Stimulated activated CD4-positive, alpha-beta T cell treated with anti-CD3 and anti-CD28 coated beads, Interleukin-15, amount 100 ng/mL, for 24 hours (primary cell): ENCODE data around the gene TRAPPC14.
A peak's percentile ranks its signal among the peaks of the same experiment; 100 is the strongest.
"Not testable (repeated sequence)": the region's sequence is repeated elsewhere in the genome, so short reads cannot be mapped to it uniquely, and the experiment has no call there.

Experiments
- DNase-seq: peaks from one replicate; pipeline ENCODE4 v3.0.0-alpha.2; 2020

Gene TRAPPC14

GRCh38 chr7:100153708-100154535 lies 4.6 kb downstream of the TRAPPC14 start:
- DNase-seq: no peak

GRCh38 chr7:100152937-100153666 lies 5.4 kb downstream of the TRAPPC14 start:
- no peak for DNase-seq

DNA sequence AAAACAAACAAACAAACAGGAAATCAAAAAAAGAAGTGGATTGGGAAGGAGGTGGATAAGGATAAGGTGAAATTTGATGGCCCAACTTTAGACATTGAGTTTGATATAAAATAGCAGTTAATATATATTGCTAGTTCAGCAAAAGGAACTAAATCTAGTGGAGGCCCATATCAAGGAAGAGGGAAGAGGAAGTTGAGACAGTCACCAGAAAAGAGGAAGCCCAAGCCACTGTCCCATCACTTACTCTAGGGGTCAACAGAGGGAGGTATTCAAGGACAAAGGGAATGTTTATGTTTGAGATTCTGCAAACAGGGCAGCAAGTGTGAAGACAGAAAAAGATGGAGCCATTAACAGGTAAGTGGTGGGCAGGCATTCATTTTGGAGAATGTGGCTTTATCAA lies 6.1 kb downstream of the TRAPPC14 start:
- DNase-seq: no peak

- peak; percentile 99 for DNase-seq
Observed at GRCh38 chr7:100148559-100149328, 9.8 kb downstream of the TRAPPC14 start, which contains the start of gene LAMTOR4. Gene LAMTOR4, plus strand, starts transcription at chr7:100148918. Its CDS starts 55 bp downstream, at chr7:100148973.

- DNase-seq: no peak
Observed at GRCh38 chr7:100148225-100148558, 10.3 kb downstream of the TRAPPC14 start.

DNA sequence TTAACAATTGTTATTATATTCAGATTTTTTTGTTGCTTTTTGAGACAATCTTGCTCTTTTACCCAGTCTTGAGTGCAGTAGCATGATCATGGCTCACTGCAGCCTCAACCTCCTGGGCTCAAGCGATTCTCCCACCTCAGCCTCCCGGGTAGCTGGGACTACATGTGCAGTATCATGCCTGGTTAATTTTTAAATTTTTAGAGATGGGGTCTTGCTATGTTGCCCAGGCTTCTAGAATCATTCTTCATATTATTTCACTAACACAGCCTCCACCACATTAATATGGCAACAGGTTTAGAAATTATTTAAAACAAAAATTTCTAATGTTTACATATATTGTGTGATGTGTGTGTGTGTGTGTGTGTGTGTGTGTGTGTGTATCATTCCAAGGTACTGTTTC lies 11.2 kb downstream of the TRAPPC14 start:
- no peak for DNase-seq

GRCh38 chr7:100146350-100146749 lies 12.2 kb downstream of the TRAPPC14 start:
- not testable (repeated sequence) for DNase-seq

DNA sequence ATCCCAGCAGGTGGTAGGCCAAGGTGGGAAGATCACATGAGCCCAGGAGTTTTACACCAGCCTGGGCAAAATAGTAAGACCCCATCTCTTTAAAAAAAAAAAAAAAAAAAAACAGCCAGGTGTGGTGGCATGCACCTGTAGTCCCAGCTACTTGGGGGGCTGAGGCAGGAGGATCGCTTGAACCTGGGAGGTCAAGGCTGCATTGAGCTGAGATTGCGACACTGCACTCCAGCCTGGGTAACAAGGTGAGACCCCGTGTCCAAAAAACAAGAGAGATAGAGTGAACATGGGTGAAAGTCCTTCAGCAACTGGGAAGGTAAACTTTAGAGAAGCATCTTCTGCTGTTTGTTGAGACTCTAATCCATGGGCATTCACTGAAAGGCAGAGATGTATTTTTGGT lies 16.1 kb downstream of the TRAPPC14 start:
- DNase-seq: no peak

DNA sequence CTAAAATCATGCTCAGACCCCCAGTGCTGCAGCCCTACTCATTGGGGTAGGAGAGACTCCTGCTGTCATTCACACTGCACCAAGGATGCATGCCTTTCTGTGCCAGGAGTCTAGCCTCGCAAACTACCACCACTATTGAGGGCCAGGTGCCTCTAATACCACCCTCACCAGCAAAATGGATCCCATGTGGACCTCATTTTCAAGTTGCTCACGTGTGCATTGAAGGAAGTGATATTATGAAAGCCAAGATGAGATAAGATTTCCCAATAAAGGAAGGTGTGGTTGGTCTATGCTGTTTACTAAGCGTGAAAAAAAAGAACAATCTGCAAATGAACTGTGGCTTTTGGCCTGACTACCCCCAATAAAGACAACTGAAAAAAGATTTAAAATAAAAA lies 17.0 kb downstream of the TRAPPC14 start:
- no peak for DNase-seq

GRCh38 chr7:100137851-100138760 lies 20.4 kb downstream of the TRAPPC14 start:
- DNase-seq: no peak

DNA sequence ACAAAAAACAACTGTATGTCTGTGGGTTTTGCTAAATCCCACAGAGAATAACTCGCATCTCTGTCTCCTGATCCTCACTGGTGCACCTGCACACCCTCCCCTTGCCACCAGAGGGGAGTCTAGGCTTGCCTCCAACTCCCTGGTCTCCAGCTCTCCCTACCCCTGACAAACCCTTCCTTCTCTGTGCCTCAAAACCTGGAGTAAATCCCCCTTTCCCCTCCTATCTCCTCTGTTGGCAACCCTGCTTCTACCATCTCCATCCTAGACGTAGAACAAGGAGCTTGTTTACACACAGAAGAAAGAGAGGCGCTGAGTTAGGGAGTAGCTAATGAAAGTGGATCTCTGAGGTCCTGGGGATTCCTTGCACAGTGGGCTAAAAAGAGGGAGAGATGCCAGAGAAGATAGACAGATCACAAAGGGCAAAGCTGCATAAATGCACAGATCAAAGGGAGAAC lies 25.8 kb downstream of the TRAPPC14 start:
- peak; percentile 74 for DNase-seq

GRCh38 chr7:100132126-100132525 lies 26.4 kb downstream of the TRAPPC14 start:
- no peak for DNase-seq

GRCh38 chr7:100130608-100131453 lies 27.7 kb downstream of the TRAPPC14 start:
- peak; percentile 88 for DNase-seq

DNA sequence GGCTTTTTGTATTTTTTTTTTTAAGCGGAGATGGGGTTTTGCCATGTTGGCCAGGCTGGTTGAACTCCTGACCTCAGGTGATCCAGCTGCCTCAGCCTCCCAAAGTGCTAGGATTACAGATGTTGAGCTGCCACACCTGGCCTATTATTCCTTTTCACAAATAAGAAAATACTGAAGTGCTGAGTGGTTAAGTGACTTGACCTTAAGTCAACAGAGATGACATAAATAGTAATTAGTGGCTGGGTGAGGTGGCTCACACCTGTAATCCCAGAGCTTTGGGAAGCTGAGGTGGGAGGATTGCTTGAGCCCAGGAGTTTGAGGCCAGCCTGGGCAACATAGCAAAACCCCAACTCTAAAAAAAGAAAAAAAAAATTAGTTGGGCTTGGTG lies 28.3 kb downstream of the TRAPPC14 start:
- DNase-seq: not testable (repeated sequence)

DNA sequence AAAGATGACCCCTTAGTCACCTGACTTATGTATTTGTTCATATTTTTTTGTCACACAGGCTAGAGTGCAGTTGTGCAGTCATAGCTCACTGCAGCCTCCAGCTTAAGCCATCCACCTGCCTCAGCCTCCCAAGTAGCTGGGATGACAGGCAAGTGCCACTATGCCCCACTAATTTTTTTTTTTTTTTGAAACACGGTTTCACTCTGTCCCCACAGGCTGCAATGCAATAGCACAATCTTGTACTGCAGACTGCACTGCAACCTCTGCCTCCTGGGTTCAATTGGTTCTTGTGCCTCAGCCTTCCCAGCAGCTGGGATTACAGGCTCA lies 29.9 kb downstream of the TRAPPC14 start:
- DNase-seq: no peak

DNA sequence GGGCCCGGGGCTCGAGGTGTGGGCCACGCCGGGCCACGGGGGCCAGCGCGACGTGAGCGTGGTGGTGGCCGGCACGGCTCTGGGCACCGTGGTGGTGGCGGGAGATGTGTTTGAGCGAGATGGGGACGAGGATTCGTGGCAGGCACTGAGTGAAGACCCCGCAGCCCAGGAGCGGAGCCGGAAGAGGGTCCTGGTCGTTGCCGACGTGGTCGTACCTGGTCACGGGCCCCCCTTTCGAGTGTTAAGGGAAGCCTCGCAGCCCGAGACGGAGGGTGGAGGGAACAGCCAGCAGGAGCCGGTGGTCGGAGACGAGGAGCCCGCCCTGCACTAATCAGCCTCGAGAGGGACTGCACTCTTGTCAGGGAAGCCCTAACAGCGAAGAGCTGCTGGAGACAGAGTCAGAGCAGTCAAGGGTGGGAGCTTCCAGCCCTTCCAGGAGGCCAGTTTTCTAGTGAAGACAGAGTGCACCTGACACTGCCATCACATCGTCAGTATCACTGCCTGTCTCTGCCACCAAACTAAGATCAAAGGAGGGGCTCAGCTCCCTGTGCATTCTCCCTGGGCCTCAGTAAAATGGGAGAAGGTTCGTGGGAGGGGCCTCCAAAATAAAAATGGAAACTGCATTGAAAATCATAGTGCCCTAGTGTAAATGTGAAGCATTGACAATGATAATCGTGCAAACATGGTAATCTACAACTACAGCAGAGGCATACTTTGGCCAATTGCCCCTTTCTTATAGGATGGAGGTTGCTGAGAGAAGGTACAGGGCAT lies 30.5 kb downstream of the TRAPPC14 start:
- peak; percentile 46 for DNase-seq

DNA sequence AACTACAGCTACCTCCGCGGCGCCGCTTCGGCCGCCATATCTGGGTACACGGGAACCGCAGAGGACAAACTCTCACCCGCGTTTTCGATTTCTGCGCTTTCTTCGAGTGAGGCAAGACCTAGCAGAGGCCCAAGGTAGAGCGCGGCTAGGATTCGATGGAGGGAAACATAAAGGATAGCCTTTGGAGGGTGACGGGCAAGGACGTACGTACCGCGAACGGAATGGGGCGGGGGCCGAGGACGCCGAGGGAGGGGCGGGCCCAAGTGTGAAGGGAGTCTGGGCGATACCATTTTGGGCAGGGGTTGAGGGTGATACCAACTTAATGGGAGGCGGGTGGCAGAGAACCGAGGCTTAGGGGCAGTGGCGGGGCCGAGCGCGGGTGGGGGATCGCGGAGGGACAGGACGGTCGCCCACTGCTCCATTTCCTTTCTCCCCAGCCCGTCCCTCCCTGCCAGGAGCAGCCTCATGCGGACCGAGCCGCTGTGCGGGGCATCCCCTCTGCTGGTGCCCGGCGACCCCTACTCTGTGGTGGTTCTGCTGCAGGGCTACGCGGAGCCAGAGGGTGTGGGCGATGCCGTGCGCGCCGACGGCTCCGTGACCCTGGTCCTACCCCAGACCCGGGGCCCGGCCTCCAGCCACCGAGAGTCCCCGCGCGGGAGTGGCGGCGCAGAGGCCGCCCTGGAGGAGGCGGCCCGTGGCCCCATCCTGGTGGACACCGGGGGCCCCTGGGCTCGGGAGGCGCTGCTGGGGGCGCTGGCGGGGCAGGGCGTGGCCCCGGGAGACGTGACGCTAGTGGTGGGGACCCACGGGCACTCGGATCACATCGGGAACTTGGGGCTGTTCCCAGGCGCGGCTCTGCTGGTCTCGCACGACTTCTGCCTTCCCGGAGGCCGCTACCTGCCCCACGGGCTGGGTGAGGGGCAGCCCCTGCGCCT lies 31.3 kb downstream of the TRAPPC14 start, which contains the start of gene MBLAC1:
Gene MBLAC1, plus strand, starts transcription at position 37 of the 935 bp plus-strand sequence. Its CDS starts 429 bp downstream, at position 466.
- peak; percentile 93 for DNase-seq

GRCh38 chr7:100126239-100126930 lies 32.1 kb downstream of the TRAPPC14 start:
- no peak for DNase-seq
